HG02798 (cell line): Measurements from ENCODE around the gene DUSP3.

Source experiments
- ATAC-seq: cut with Tn5 transposase; IDR thresholded peaks from one replicate; pipeline ENCODE4 v1.9.1; 2021; ENCODE audit warnings: mild to moderate bottlenecking; ENCODE audit not compliant: unreplicated experiment, poor library complexity

DUSP3 gene

GRCh38 chr17:43770957-43771356, 7.8 kb downstream of the DUSP3 start:
- ATAC-seq: no peak

- no peak for ATAC-seq
Measured at GRCh38 chr17:43769859-43770258, 8.9 kb downstream of the DUSP3 start.

- ATAC-seq: no peak
Measured at GRCh38 chr17:43769426-43769825, 9.4 kb downstream of the DUSP3 start.

- ATAC-seq: no peak
Measured at GRCh38 chr17:43768943-43769342, 9.8 kb downstream of the DUSP3 start.

GRCh38 chr17:43768382-43768781, 10.4 kb downstream of the DUSP3 start:
- ATAC-seq: no peak

GRCh38 chr17:43767713-43768059, 11.1 kb downstream of the DUSP3 start:
- no peak for ATAC-seq

- ATAC-seq: no peak
Measured at GRCh38 chr17:43767053-43767712, 11.6 kb downstream of the DUSP3 start.

- no peak for ATAC-seq
Measured at GRCh38 chr17:43766413-43767052, 12.2 kb downstream of the DUSP3 start.

GRCh38 chr17:43760254-43760852, 18.4 kb downstream of the DUSP3 start:
- peak; percentile 66 for ATAC-seq

GRCh38 chr17:43759836-43760235, 18.9 kb downstream of the DUSP3 start:
- ATAC-seq: no peak

- no peak for ATAC-seq
Measured at GRCh38 chr17:43758497-43759174, 20.1 kb downstream of the DUSP3 start, which contains the start of gene SOST. TSS of gene SOST (minus strand) at chr17:43758791. CDS start at chr17:43758741, 50 bp downstream.

- ATAC-seq: no peak
Measured at GRCh38 chr17:43758086-43758485, 20.7 kb downstream of the DUSP3 start.

- ATAC-seq: no peak
Measured at GRCh38 chr17:43757171-43757660, 21.6 kb downstream of the DUSP3 start.

- no peak for ATAC-seq
Measured at GRCh38 chr17:43756201-43756600, 22.6 kb downstream of the DUSP3 start.

GRCh38 chr17:43755389-43755875, 23.3 kb downstream of the DUSP3 start:
- no peak for ATAC-seq

GRCh38 chr17:43754947-43755346, 23.8 kb downstream of the DUSP3 start:
- ATAC-seq: no peak

GRCh38 chr17:43753493-43754129, 25.2 kb downstream of the DUSP3 start:
- ATAC-seq: no peak

GRCh38 chr17:43750153-43750552, 28.6 kb downstream of the DUSP3 start:
- ATAC-seq: no peak

- no peak for ATAC-seq
Measured at GRCh38 chr17:43745541-43745940, 33.2 kb downstream of the DUSP3 start.

GRCh38 chr17:43741636-43742035, 37.1 kb downstream of the DUSP3 start:
- ATAC-seq: no peak
